Regular cardiac myocyte (primary cell): ENCODE measurements around the gene TMEM242. TPM values are rescaled to one million over a fixed set of nuclear protein-coding genes. Genes with fewer than 3 reads are reported as not detected.

Experiments used
- total RNA-seq: library from RNA; depleted of rRNA; stranded (reverse); fragments of >200 nt; gene quantifications from 2 replicates; pipeline ENCODE4 v1.2.3, GENCODE V29; 2014

Gene TMEM242
- total RNA-seq: 4.2 and 7.3 TPM in 2 replicates

DNA sequence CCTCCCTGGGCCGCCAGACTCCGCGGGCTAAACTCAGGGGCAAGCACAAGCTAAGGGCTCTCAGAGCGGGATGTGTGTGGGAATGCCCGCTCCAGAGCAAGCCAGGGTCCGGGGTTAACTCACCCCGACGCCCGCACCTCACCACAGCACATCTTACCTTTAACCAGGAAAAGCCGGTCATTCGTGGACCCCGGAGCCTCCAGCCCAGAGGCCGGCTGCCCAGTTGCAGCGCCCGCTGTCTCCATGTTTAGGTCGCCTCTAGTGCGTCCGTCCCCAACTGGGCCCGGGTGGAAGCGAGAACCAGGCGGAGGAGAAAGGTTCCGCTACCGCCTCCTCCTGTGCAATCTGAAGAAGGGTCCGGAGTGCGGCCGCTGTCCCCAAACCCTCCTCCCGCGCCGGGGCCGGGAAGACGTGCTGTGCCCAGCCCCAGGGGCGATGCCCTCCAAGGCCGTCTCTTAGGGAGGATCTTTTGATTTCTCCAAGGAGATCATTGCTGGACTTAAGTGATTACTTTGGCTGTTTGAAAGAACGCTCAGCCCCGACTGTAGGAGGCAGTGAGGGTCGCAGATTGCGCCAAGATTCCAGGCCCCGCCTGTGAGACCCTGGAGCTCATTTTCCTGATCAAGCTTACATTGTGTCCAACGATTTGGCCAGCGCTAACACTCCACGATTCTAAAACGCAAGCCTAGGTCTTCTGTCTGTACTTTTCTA, at the start of gene TMEM242:
Gene TMEM242, minus strand, starts transcription at position 265 of the 711 bp plus-strand sequence. Its CDS starts 20 bp downstream, at position 245.

Other genes starting within 250 kb of the TMEM242 start
- 3.8 and 4.8 TPM in 2 replicates for gene ZDHHC14, start 57.7 kb upstream of the TMEM242 start, total RNA-seq